Pancreas (tissue), 10 donors: ENCODE results near the gene ALKBH1. TPM values are rescaled to one million over a fixed set of nuclear protein-coding genes. Genes with fewer than 3 reads are reported as not detected.

Source experiments
- ATAC-seq, 4 donors: fragments of 200-7000 bp; cut with Tn5 transposase; one replicate each; pipeline versions ENCODE4 v1.8.0 to v1.9.1; 2020; ENCODE audit warnings: mild to moderate bottlenecking in 4 of 4, moderate library complexity in 4 of 4
- DNase-seq, 6 donors: peaks; one replicate each; pipeline ENCODE4 v3.0.0-alpha.2; 2020
- FAIRE-seq: peaks from 2 replicates; lab custom pipeline; 2012; peaks lifted over from hg19 to GRCh38; lab: Jason Lieb, UNC
- H3K27ac ChIP-seq, 4 donors: fragments of 200-600 bp; sonication (generic); 1 replicate in 3 of 4; 2 replicates in 1 of 4; pipeline versions ENCODE4 v1.5.0 to v1.8.0; 2020
- H3K27me3 ChIP-seq, 4 donors: fragments of 200-600 bp; one replicate each; pipeline ENCODE4 v1.8.0; 2021
- H3K36me3 ChIP-seq, 3 donors: fragments of 200-600 bp; sonication (generic) in 1 of 3; one replicate each; pipeline versions ENCODE4 v1.5.0 to v1.8.0; 2020 to 2021
- H3K4me1 ChIP-seq, 3 donors: fragments of 200-600 bp; one replicate each; pipeline ENCODE4 v1.8.0; 2021
- H3K4me3 ChIP-seq, 4 donors: fragments of 200-600 bp; sonication (generic) in 2 of 4; one replicate each; pipeline versions ENCODE4 v1.5.0 to v1.8.0; 2020 to 2021
- H3K9me3 ChIP-seq, 4 donors: fragments of 200-600 bp; one replicate each; pipeline ENCODE4 v1.8.0; 2021
- CTCF ChIP-seq, 4 donors: fragments of 200-600 bp; sonication (generic) in 3 of 4; IDR thresholded peaks; one replicate each; pipeline versions ENCODE4 v1.5.0 to v1.8.0; 2021; ENCODE audit warnings: antibody characterized with exemption in 4 of 4
- WGBS, 2 donors: extraction: QIAGEN DNeasy Blood & Tissue Kit; methylation state at CpG; one replicate each; pipeline ENCODE4 v1.1.7; 2013; 5-methylcytosine and 5-hydroxymethylcytosine counted together
- intact Hi-C, 3 donors: fragments of 100-400 bp; cut with DNase I; formaldehyde crosslinking; loops; one replicate each; pipeline versions ENCODE4 v1.11.1 to v1.14.2; 2022
- polyA plus RNA-seq, 2 donors: library from polyadenylated mRNA; stranded (reverse); fragments of 200-250 nt; gene quantifications; one replicate each; pipeline ENCODE4 v1.2.3, GENCODE V29; 2013
- total RNA-seq, 6 donors: library from RNA; stranded (reverse); fragmentation: NEBNext Ultra II Directional in 4 of 6; extraction: Animal tissue kit (Norgen Biotek cat#: 25700) in 4 of 6; gene quantifications; one replicate each; pipeline versions ENCODE4 v1.2.1 to v1.2.4, GENCODE V29; 2021 to 2023
- donor health status: healthy with polysubstance abuse.
- donor health status: DM: no; HTN: no; CAD: no; lungs with moderate emphysema.
- donor health status: DM: no; HTN: no; CAD: no.
- donor health status: control.
- donor health status: control.
- donor health status: Bipolar disorder and iron deficiency.
- donor health status: DM: yes; HTN: yes; CAD: no.
- donor health status: DM: no; HTN: no; CAD: no.
- donor health status: DM: no; HTN: no; CAD: no.
- donor health status: DM: yes; HTN: yes; CAD: no.

Gene ALKBH1
- total and polyA plus RNA-seq, 8 donors = 3.5 to 9.7 (median 5.2) TPM

GRCh38 chr14:77647853-77648252 is 60.0 kb downstream of the ALKBH1 start:
- Histone ChIP-seq H3K9me3 (no peaks in the 10 kb centered on the region), H3K4me3 (no peak overlapping the region), H3K36me3 (no peaks in the 10 kb centered on the region), H3K4me1 (no peaks in the 10 kb centered on the region), H3K27me3 (no peaks in the 10 kb centered on the region), H3K27ac (no peak overlapping the region)
- FAIRE-seq = no peak
- intact Hi-C loops = no loop called here
- no peak for TF ChIP-seq CTCF (IDR thresholded peaks at IDR 0.05)
- peak in 2 of 4 donors; percentile 22 to 51 for ATAC-seq
- 31 to 36% methylated on average over 2 of the region's 2 CpGs for WGBS, 2 donors
- no peak for DNase-seq

GRCh38 chr14:77646907-77647306 is 60.9 kb downstream of the ALKBH1 start:
- ATAC-seq = no peak
- 95 to 98% methylated on average over 4 of the region's 4 CpGs for WGBS, 2 donors
- Histone ChIP-seq H3K36me3 (no peaks in the 10 kb centered on the region), H3K4me1 (no peaks in the 10 kb centered on the region), H3K9me3 (no peaks in the 10 kb centered on the region), H3K4me3 (no peak overlapping the region), H3K27me3 (no peaks in the 10 kb centered on the region), H3K27ac (no peak overlapping the region)
- no peak for TF ChIP-seq CTCF (IDR thresholded peaks at IDR 0.05)
- intact Hi-C loops = no loop called here
- DNase-seq = no peak
- no peak for FAIRE-seq

- Histone ChIP-seq H3K36me3 (no peaks in the 10 kb centered on the region), H3K9me3 (no peaks in the 10 kb centered on the region), H3K4me1 (no peaks in the 10 kb centered on the region), H3K4me3 (no peak overlapping the region), H3K27me3 (no peaks in the 10 kb centered on the region), H3K27ac (no peak overlapping the region)
- TF ChIP-seq CTCF (IDR thresholded peaks at IDR 0.05) = no peak
- 73 to 74% methylated on average over 15 of the region's 15 CpGs for WGBS, 2 donors
- no peak for ATAC-seq
- DNase-seq = no peak
- FAIRE-seq = no peak
- intact Hi-C loops = no loop called here
Observed at GRCh38 chr14:77645520-77646230, 62.1 kb downstream of the ALKBH1 start.

GRCh38 chr14:77642407-77642806 is 65.4 kb downstream of the ALKBH1 start:
- no peak for TF ChIP-seq CTCF (IDR thresholded peaks at IDR 0.05)
- Histone ChIP-seq H3K27ac (peak overlapping the region in 1 of 4 donors; percentile 60), H3K27me3 (no peaks in the 10 kb centered on the region), H3K4me3 (peak overlapping the region in 3 of 4 donors; percentile 23 to 43 (median 33)), H3K4me1 (no peaks in the 10 kb centered on the region), H3K9me3 (no peaks in the 10 kb centered on the region), H3K36me3 (no peaks in the 10 kb centered on the region)
- FAIRE-seq (no peak), ATAC-seq (no peak), DNase-seq (no peak)
- WGBS, 2 donors = 61 to 67% methylated on average over 7 of the region's 7 CpGs
- intact Hi-C loops = no loop called here
